ENCODE data around the gene RASGRF2.

Gene RASGRF2

DNA sequence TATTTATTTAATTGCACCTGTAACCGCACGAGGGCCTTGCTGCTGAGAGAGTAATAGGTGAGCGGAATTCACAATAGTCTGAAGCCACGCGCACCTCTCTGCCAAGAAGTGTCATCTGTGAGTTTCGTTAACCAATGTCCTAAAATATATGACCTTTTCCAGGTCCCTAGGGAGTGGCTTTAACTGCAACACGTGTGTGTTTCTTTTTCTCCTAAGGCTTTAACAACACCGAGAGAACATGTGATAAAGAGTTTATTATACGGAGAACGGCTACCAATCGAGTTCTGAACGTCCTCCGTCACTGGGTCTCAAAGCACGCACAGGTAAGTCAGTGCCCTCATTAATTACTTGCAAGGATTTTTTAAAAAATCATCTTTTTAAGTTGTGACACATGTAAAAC is 219.8 kb downstream of the RASGRF2 start:
- Histone ChIP-seq H3K9me3 (ENCODE audit: control extremely low read depth in 1 of 5, control insufficient read depth in 4 of 5, insufficient read depth in 2 of 5, low read depth in 1 of 5, low read length in 4 of 5) (no peaks in the 10 kb centered on the region), H3K4me3 (ENCODE audit: control insufficient read depth in 1 of 7, extremely low read depth in 1 of 7, insufficient read depth in 4 of 7, low read depth in 2 of 7, low read length in 6 of 7) (no peak overlapping the region), H3K36me3 (ENCODE audit: control insufficient read depth in 4 of 4, insufficient read depth in 4 of 4, low read length in 3 of 4) (no peaks in the 10 kb centered on the region), H3K4me1 (ENCODE audit: control extremely low read depth in 1 of 4, control insufficient read depth in 4 of 4, insufficient read depth in 4 of 4, low read length in 3 of 4) (no peaks in the 10 kb centered on the region), H3K27me3 (replicated peaks in 2 of 5; ENCODE audit: control insufficient read depth in 4 of 5, insufficient read depth in 5 of 5, low read length in 4 of 5) (no peaks in the 10 kb centered on the region), H3K27ac (ENCODE audit: insufficient read depth in 1 of 2, low read depth in 1 of 2, low read length in 2 of 2, poor library complexity in 1 of 2, severe bottlenecking in 2 of 2) (no peak overlapping the region)
- ChIA-PET CTCF (no interaction called here), POLR2A (no interaction called here)
- DNase-seq = no peak
- 91% methylated on average over 14 of the region's 14 CpGs for WGBS (ENCODE audit: insufficient coverage)

DNA sequence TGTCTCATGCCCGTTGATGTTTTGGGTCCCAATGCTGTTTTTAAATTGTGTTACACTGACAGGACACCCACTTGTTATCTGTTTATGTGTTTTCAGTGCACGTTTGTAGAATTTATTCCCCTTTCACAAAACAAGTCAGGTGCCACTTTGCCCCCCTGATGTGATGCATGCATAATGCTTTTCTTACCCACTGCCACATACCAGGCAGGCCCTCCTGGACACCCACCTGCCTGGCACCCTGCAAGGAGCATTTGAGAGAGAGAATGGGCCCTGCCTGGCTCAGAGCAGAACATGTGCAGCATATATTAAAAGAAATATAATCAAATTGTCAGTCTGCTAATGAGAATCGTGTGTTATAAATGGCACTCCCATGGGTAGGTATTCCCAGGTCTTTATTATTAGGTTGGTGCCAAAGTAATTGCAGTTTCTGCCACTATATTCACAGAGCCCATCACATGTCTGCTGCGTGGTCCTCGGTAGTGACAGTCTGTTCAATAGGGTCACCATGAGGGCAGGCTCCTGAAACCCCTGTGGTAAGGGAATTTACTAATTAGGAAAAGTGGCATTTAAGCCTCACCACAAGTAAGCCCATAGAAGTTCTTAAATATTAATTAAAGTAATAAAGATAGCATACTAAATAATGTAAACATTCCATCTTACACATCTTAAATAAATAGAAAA is 220.8 kb downstream of the RASGRF2 start:
- Histone ChIP-seq H3K27me3 (replicated peaks in 2 of 5; ENCODE audit: control insufficient read depth in 4 of 5, insufficient read depth in 5 of 5, low read length in 4 of 5) (no peaks in the 10 kb centered on the region), H3K27ac (ENCODE audit: insufficient read depth in 1 of 2, low read depth in 1 of 2, low read length in 2 of 2, poor library complexity in 1 of 2, severe bottlenecking in 2 of 2) (no peak overlapping the region), H3K9me3 (ENCODE audit: control extremely low read depth in 1 of 5, control insufficient read depth in 4 of 5, insufficient read depth in 2 of 5, low read depth in 1 of 5, low read length in 4 of 5) (no peaks in the 10 kb centered on the region), H3K4me1 (ENCODE audit: control extremely low read depth in 1 of 4, control insufficient read depth in 4 of 4, insufficient read depth in 4 of 4, low read length in 3 of 4) (no peaks in the 10 kb centered on the region), H3K36me3 (ENCODE audit: control insufficient read depth in 4 of 4, insufficient read depth in 4 of 4, low read length in 3 of 4) (no peaks in the 10 kb centered on the region), H3K4me3 (ENCODE audit: control insufficient read depth in 1 of 7, extremely low read depth in 1 of 7, insufficient read depth in 4 of 7, low read depth in 2 of 7, low read length in 6 of 7) (no peak overlapping the region)
- 86% methylated on average over 2 of the region's 5 CpGs for WGBS (ENCODE audit: insufficient coverage)
- ChIA-PET POLR2A (interaction anchor here (0.6 kb wide), 1 partner anchor 309 kb away, joined by 3 read pairs; no protein-coding TSS in a partner anchor), CTCF (interaction anchor here (1.1 to 2.0 kb wide), 3 partner anchors 11 to 22 kb away, joined by 3 to 6 read pairs (median 4); no protein-coding TSS in a partner anchor)
- DNase-seq = no peak

DNA sequence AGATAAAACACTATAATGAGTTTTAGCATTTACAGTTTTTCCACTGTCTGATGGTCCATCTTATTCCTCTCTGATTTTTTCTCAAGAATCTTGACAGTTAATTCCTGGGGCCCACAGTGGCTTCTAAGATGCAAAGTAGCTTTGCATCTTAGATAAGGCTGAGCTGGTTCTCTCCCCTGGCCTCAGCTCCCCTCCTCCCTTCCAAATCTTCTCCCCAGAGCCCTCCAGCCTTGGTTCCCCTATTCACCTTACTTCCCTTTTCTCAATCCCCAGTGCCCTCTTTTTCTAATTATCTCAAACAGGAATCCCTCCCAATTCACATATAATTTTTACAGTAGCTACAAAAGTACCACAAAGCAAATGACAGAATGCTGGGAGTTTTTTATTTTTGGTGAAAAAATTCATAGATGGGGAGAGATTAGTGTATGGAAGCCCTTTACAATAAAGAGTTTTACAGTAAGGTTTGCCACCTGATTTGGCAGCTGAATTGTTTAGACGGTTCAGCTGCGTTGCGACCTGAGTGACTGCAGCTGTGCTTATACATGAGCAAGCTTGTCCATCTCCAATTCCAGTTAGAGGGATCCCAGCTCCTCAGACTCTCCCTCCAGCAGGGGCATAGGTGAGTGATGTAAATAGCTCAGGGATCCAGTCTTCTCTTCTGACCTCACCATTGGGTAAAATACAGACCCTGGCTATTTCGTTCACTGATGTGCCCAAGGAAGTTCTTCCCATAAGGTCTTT is 221.6 kb downstream of the RASGRF2 start:
- peak in 2 of 3 donors; percentile 10 to 14 for DNase-seq
- CTCF ChIA-PET = interaction anchor here (1.1 to 2.0 kb wide), 3 partner anchors 12 to 23 kb away, joined by 3 to 6 read pairs (median 4); no protein-coding TSS in a partner anchor
- H3K9me3 ChIP-seq (ENCODE audit: control extremely low read depth in 1 of 5, control insufficient read depth in 4 of 5, insufficient read depth in 2 of 5, low read depth in 1 of 5, low read length in 4 of 5) = no peaks in the 10 kb centered on the region
- 91% methylated on average over 4 of the region's 4 CpGs for WGBS (ENCODE audit: insufficient coverage)
- no peaks in the 10 kb centered on the region for H3K36me3 ChIP-seq (ENCODE audit: control insufficient read depth in 4 of 4, insufficient read depth in 4 of 4, low read length in 3 of 4)
- H3K4me3 ChIP-seq (ENCODE audit: control insufficient read depth in 1 of 7, extremely low read depth in 1 of 7, insufficient read depth in 4 of 7, low read depth in 2 of 7, low read length in 6 of 7) = no peak overlapping the region
- POLR2A ChIA-PET = interaction anchor here (0.5 to 0.6 kb wide), 2 partner anchors 14 to 309 kb away, joined by 3 read pairs; no protein-coding TSS in a partner anchor
- H3K27me3 ChIP-seq (replicated peaks in 2 of 5; ENCODE audit: control insufficient read depth in 4 of 5, insufficient read depth in 5 of 5, low read length in 4 of 5) = peaks cover 0 to under 1% (median 0%) of the 10 kb centered on the region in 5 experiments
- H3K4me1 ChIP-seq (ENCODE audit: control extremely low read depth in 1 of 4, control insufficient read depth in 4 of 4, insufficient read depth in 4 of 4, low read length in 3 of 4) = no peaks in the 10 kb centered on the region
- H3K27ac ChIP-seq (ENCODE audit: insufficient read depth in 1 of 2, low read depth in 1 of 2, low read length in 2 of 2, poor library complexity in 1 of 2, severe bottlenecking in 2 of 2) = no peak overlapping the region

DNA sequence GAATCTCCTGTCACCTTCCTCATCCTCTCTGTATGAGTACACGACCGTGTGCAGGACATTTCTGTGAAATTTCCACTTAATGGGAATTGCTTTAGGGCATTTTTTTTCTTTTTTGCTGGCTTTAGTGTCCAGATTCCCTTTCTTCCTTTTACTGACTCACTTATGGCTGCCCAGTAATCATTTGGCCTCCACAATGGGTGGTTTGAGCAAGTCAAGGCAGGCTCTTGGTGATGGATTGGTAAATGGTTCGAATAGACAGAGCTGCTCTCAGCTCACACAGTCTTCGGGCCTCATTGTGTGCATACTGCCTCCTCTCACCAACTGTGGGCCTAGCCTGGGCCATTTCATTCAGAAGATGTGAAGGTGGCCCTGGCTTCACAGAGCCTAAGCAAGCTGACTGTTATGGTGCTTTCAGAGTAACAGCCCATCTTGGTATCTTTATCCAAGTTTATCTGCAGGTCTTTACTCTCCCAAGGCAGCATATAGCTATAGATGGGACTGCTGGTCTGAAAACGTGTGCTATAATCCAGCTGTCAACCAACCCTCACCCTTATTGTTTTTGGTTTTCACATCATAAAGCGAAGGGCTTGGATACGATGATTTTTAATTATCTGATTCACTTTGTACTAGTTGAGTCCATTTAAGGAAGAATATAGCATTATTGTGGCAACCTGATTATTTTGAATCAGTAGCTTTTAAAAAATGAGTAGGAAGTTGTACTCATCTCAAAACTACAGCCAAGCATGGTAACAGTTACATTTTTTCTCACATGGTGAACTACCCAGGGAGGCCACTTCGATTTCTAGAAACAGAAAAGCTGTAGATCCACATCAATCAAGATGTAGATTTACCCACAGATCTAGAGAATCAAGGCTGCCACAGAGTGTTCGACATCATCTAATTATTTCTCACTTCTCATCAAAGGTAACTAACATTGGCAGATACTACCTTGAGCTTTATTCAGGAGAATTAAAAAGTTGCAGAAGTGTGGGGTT is 222.5 kb downstream of the RASGRF2 start:
- WGBS (ENCODE audit: insufficient coverage) = 92% methylated on average over 6 of the region's 9 CpGs
- Histone ChIP-seq H3K36me3 (ENCODE audit: control insufficient read depth in 4 of 4, insufficient read depth in 4 of 4, low read length in 3 of 4) (no peaks in the 10 kb centered on the region), H3K27me3 (replicated peaks in 2 of 5; ENCODE audit: control insufficient read depth in 4 of 5, insufficient read depth in 5 of 5, low read length in 4 of 5) (peaks cover 0 to 3% (median 0%) of the 10 kb centered on the region in 5 experiments)

DNA sequence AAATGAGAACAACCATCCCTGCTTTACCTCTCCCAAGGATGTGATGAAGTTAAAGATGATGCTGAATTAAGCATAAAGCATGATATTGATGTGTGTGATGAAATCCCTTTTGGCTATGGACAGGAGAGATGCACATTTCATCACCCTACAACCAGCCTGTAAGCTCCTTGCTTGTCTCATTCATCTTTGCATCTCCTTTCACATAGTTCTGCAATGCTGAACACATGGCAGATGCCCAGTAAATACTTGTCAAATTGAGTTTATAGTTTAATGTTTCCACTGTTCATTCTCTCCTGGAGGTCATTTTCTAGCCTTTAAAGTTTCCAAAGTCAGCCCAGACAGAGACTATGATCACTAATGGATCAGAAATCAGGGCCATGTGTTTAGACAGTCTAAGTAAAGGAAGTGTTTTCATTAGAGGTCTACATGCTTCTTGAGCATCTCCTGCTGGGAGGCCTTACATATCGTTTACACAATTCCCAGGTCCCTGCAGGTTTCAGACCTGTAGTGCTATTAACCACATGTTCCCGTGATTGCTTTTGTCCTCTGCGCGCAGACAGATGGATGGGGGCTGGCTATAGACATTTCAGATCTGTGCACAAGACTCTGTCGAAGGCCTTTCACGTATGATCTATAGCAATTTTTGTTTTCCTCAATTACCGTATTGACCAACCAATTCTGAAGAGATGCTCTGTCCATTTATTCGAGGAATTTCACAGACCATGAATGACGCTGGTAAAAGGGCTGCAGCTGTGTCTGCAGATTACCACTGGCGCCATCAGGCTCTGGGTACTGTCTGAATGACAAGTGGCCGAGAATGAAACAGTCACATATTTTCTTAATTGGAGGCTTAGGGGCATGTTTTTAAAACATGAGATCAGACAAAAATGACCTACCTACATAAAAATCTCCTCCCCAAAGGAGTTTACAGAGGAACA is 223.9 kb downstream of the RASGRF2 start:
- no peaks in the 10 kb centered on the region for H3K9me3 ChIP-seq (ENCODE audit: control extremely low read depth in 1 of 5, control insufficient read depth in 4 of 5, insufficient read depth in 2 of 5, low read depth in 1 of 5, low read length in 4 of 5)
- 95% methylated on average over 9 of the region's 11 CpGs for WGBS (ENCODE audit: insufficient coverage)
- no peak overlapping the region for H3K4me3 ChIP-seq (ENCODE audit: control insufficient read depth in 1 of 7, extremely low read depth in 1 of 7, insufficient read depth in 4 of 7, low read depth in 2 of 7, low read length in 6 of 7)
- CTCF ChIA-PET = interaction anchor here (1.3 to 2.0 kb wide), 2 partner anchors 11 to 23 kb away, joined by 3 to 5 read pairs; no protein-coding TSS in a partner anchor
- peaks cover 0 to 3% (median 0%) of the 10 kb centered on the region in 4 experiments for H3K4me1 ChIP-seq (ENCODE audit: control extremely low read depth in 1 of 4, control insufficient read depth in 4 of 4, insufficient read depth in 4 of 4, low read length in 3 of 4)
- no peaks in the 10 kb centered on the region for H3K36me3 ChIP-seq (ENCODE audit: control insufficient read depth in 4 of 4, insufficient read depth in 4 of 4, low read length in 3 of 4)
- no peak for DNase-seq
- H3K27me3 ChIP-seq (replicated peaks in 2 of 5; ENCODE audit: control insufficient read depth in 4 of 5, insufficient read depth in 5 of 5, low read length in 4 of 5) = peaks cover 0 to 3% (median 0%) of the 10 kb centered on the region in 5 experiments
- POLR2A ChIA-PET = no interaction called here
- no peak overlapping the region for H3K27ac ChIP-seq (ENCODE audit: insufficient read depth in 1 of 2, low read depth in 1 of 2, low read length in 2 of 2, poor library complexity in 1 of 2, severe bottlenecking in 2 of 2)

More for the DNA sequence above, 222.5 kb downstream of the RASGRF2 start:
- no peak for DNase-seq
- POLR2A ChIA-PET = no interaction called here
- Histone ChIP-seq H3K4me3 (ENCODE audit: control insufficient read depth in 1 of 7, extremely low read depth in 1 of 7, insufficient read depth in 4 of 7, low read depth in 2 of 7, low read length in 6 of 7) (no peak overlapping the region), H3K9me3 (ENCODE audit: control extremely low read depth in 1 of 5, control insufficient read depth in 4 of 5, insufficient read depth in 2 of 5, low read depth in 1 of 5, low read length in 4 of 5) (no peaks in the 10 kb centered on the region), H3K27ac (ENCODE audit: insufficient read depth in 1 of 2, low read depth in 1 of 2, low read length in 2 of 2, poor library complexity in 1 of 2, severe bottlenecking in 2 of 2) (no peak overlapping the region), H3K4me1 (ENCODE audit: control extremely low read depth in 1 of 4, control insufficient read depth in 4 of 4, insufficient read depth in 4 of 4, low read length in 3 of 4) (no peaks in the 10 kb centered on the region)
- CTCF ChIA-PET = interaction anchor here (1.1 to 2.0 kb wide), 5 partner anchors 13 to 25 kb away, joined by 3 to 6 read pairs (median 3); no protein-coding TSS in a partner anchor

GRCh38 chr5:81184749-81185110 is 224.6 kb downstream of the RASGRF2 start:
- CTCF ChIA-PET = interaction anchor here (2.0 kb wide), 1 partner anchor 11 kb away, joined by 5 read pairs; no protein-coding TSS in a partner anchor
- no peaks in the 10 kb centered on the region for H3K36me3 ChIP-seq (ENCODE audit: control insufficient read depth in 4 of 4, insufficient read depth in 4 of 4, low read length in 3 of 4)

More at GRCh38 chr5:81184749-81185110, 224.6 kb downstream of the RASGRF2 start:
- Histone ChIP-seq H3K4me1 (ENCODE audit: control extremely low read depth in 1 of 4, control insufficient read depth in 4 of 4, insufficient read depth in 4 of 4, low read length in 3 of 4) (peaks cover 0 to 3% (median 0%) of the 10 kb centered on the region in 4 experiments), H3K4me3 (ENCODE audit: control insufficient read depth in 1 of 7, extremely low read depth in 1 of 7, insufficient read depth in 4 of 7, low read depth in 2 of 7, low read length in 6 of 7) (no peak overlapping the region), H3K9me3 (ENCODE audit: control extremely low read depth in 1 of 5, control insufficient read depth in 4 of 5, insufficient read depth in 2 of 5, low read depth in 1 of 5, low read length in 4 of 5) (no peaks in the 10 kb centered on the region), H3K27me3 (replicated peaks in 2 of 5; ENCODE audit: control insufficient read depth in 4 of 5, insufficient read depth in 5 of 5, low read length in 4 of 5) (peaks cover 0 to 3% (median 0%) of the 10 kb centered on the region in 5 experiments), H3K27ac (ENCODE audit: insufficient read depth in 1 of 2, low read depth in 1 of 2, low read length in 2 of 2, poor library complexity in 1 of 2, severe bottlenecking in 2 of 2) (no peak overlapping the region)
- POLR2A ChIA-PET = no interaction called here
- no peak for DNase-seq
- 88% methylated on average over 6 of the region's 6 CpGs for WGBS (ENCODE audit: insufficient coverage)
